SK-N-SH (cell line): ENCODE results near the gene CDCA3. TPM values are rescaled to one million over a fixed set of nuclear protein-coding genes. Genes with fewer than 3 reads are reported as not detected.

ENCODE experiments used
- CTCF ChIA-PET: fragments of 300-600, 350-600 bp; formaldehyde crosslinking; extraction: SDS; loops from one replicate; lab custom pipeline; 2021; lab: Yijun Ruan, JAX
- POLR2A ChIA-PET: fragments of 350-600 bp; sonication (Branson Sonifier 250); formaldehyde crosslinking; extraction: SDS; loops from one replicate; lab custom pipeline; 2020; ENCODE audit warnings: antibody characterized with exemption, inconsistent platforms; lab: Yijun Ruan, JAX
- DNase-seq: peaks from one replicate; pipeline ENCODE4 v3.0.0; 2012
- H2AFZ ChIP-seq: fragments of 200-600 bp; sonication (generic); 2 replicates; pipeline ENCODE4 v1.8.1; 2016; ENCODE audit warnings: antibody characterized with exemption, mild to moderate bottlenecking, low read depth
- H3F3A ChIP-seq: fragments of 200-600 bp; sonication (generic); replicated peaks from 2 replicates; pipeline ENCODE3; 2016; ENCODE audit warnings: antibody characterized with exemption, mild to moderate bottlenecking; ENCODE audit not compliant: insufficient read depth
- H3K27ac ChIP-seq, 2 experiments: fragments of 200-500 bp in 1 of 2; fragments of 200-600 bp in 1 of 2; sonication (Bioruptor generic) in 1 of 2; sonication (generic), shearing (Covaris generic) in 1 of 2; 2 replicates each; pipeline versions ENCODE4 v1.5.1 to v1.6.1; 2014 to 2016; ENCODE audit warnings: low read depth in 2 of 2, inconsistent platforms in 1 of 2, low read length in 1 of 2, mild to moderate bottlenecking in 1 of 2, mixed read lengths in 1 of 2
- H3K27me3 ChIP-seq: fragments of 200-600 bp; sonication (generic), shearing (Covaris generic); 2 replicates; pipeline ENCODE4 v1.6.1; 2016; ENCODE audit warnings: mixed run types; ENCODE audit not compliant: insufficient read depth
- H3K36me3 ChIP-seq, 2 experiments: fragments of 200-500 bp in 1 of 2; fragments of 200-600 bp in 1 of 2; sonication (Bioruptor generic) in 1 of 2; sonication (generic) in 1 of 2; replicated peaks in 1 of 2; 2 replicates each; pipeline versions ENCODE3 to v1.5.1; 2014 to 2016; ENCODE audit warnings: low read length in 1 of 2, mild to moderate bottlenecking in 1 of 2; ENCODE audit not compliant: insufficient read depth in 2 of 2, control insufficient read depth in 1 of 2
- H3K4me1 ChIP-seq, 2 experiments: fragments of 200-500 bp in 1 of 2; fragments of 200-600 bp in 1 of 2; sonication (Bioruptor generic) in 1 of 2; sonication (generic), shearing (Covaris generic) in 1 of 2; 2 replicates each; pipeline versions ENCODE4 v1.5.1 to v1.6.1; 2014 to 2016; ENCODE audit warnings: low read depth in 1 of 2, low read length in 1 of 2, mixed run types in 1 of 2; ENCODE audit not compliant: insufficient read depth in 2 of 2, control insufficient read depth in 1 of 2
- H3K4me2 ChIP-seq: fragments of 200-600 bp; sonication (generic), shearing (Covaris generic); 2 replicates; pipeline ENCODE4 v1.6.1; 2017; ENCODE audit warnings: mixed run types
- H3K4me3 ChIP-seq, 2 experiments: fragments of 200-500 bp in 1 of 2; fragments of 200-600 bp in 1 of 2; sonication (Bioruptor generic) in 1 of 2; sonication (generic), shearing (Covaris generic) in 1 of 2; 2 replicates each; pipeline versions ENCODE4 v1.5.1 to v1.8.1; 2014 to 2016; ENCODE audit warnings: low read depth in 2 of 2, inconsistent platforms in 1 of 2, low read length in 1 of 2, mild to moderate bottlenecking in 1 of 2, mixed read lengths in 1 of 2, moderate library complexity in 1 of 2
- H3K79me2 ChIP-seq: fragments of 200-600 bp; sonication (generic); 2 replicates; pipeline ENCODE4 v1.8.1; 2017; ENCODE audit warnings: mild to moderate bottlenecking; ENCODE audit not compliant: insufficient read depth
- H3K9ac ChIP-seq: fragments of 200-600 bp; sonication (generic); 2 replicates; pipeline ENCODE4 v1.6.1; 2017; ENCODE audit warnings: mixed run types
- H3K9me2 ChIP-seq: fragments of 200-600 bp; sonication (generic); 2 replicates; pipeline ENCODE4 v1.6.1; 2017; ENCODE audit warnings: mixed run types
- H3K9me3 ChIP-seq: fragments of 200-600 bp; sonication (generic); 2 replicates; pipeline ENCODE4 v1.6.1; 2017; ENCODE audit warnings: mixed run types, mild to moderate bottlenecking, moderate library complexity
- H4K20me1 ChIP-seq: fragments of 200-600 bp; sonication (generic); 2 replicates; pipeline ENCODE4 v1.6.1; 2017; ENCODE audit warnings: mild to moderate bottlenecking, mixed run types; ENCODE audit not compliant: insufficient read depth
- ELF1 ChIP-seq: IDR thresholded peaks from 2 replicates; pipeline ENCODE4 v1.4.0; 2012
- EZH2phosphoT487 ChIP-seq: fragments of 200-600 bp; sonication (generic); IDR thresholded peaks from 2 replicates; pipeline ENCODE4 v1.6.1; 2017; ENCODE audit warnings: low read depth, mixed run types, mild to moderate bottlenecking, antibody characterized with exemption, moderate library complexity, borderline replicate concordance
- GABPA ChIP-seq: IDR thresholded peaks from 2 replicates; pipeline ENCODE4 v1.4.0; 2012; ENCODE audit warnings: low read depth, mild to moderate bottlenecking
- MXI1 ChIP-seq: IDR thresholded peaks from 2 replicates; pipeline ENCODE4 v1.6.1; 2012; ENCODE audit warnings: mild to moderate bottlenecking, low read depth, low read length, improper control_type of control experiment
- NFIC ChIP-seq: IDR thresholded peaks from 2 replicates; pipeline ENCODE4 v1.4.0; 2012; ENCODE audit warnings: borderline replicate concordance
- POLR2AphosphoS5 ChIP-seq: IDR thresholded peaks from 2 replicates; pipeline ENCODE4 v1.6.1; 2012; ENCODE audit warnings: low read depth, low read length
- RAD21 ChIP-seq: IDR thresholded peaks from 2 replicates; pipeline ENCODE4 v1.6.1; 2012; ENCODE audit warnings: mild to moderate bottlenecking, low read length
- RFX5 ChIP-seq: IDR thresholded peaks from 2 replicates; pipeline ENCODE4 v1.6.1; 2012; ENCODE audit warnings: mild to moderate bottlenecking, improper control_type of control experiment, low read length
- RXRA ChIP-seq: IDR thresholded peaks from 2 replicates; pipeline ENCODE4 v1.4.0; 2012; ENCODE audit warnings: low read depth, mild to moderate bottlenecking, borderline replicate concordance
- SMC3 ChIP-seq: IDR thresholded peaks from 2 replicates; pipeline ENCODE4 v1.6.1; 2012; ENCODE audit warnings: low read depth, low read length, improper control_type of control experiment
- TCF12 ChIP-seq: IDR thresholded peaks from 2 replicates; pipeline ENCODE4 v1.4.0; 2012
- YY1 ChIP-seq: IDR thresholded peaks from 2 replicates; pipeline ENCODE4 v1.4.0; 2012; ENCODE audit warnings: low read depth, mild to moderate bottlenecking
- WGBS: methylation state at CpG from one replicate; pipeline ENCODE4 v1.1.6; 2017; ENCODE audit warnings: low lambda C conversion rate; 5-methylcytosine and 5-hydroxymethylcytosine counted together
- polyA plus RNA-seq, 3 experiments: library from polyadenylated mRNA; depleted of rRNA; stranded (reverse); fragments of >200 nt; gene quantifications; 2 replicates each; pipeline ENCODE4 v1.2.3, GENCODE V29; 2012
- TF ChIP-seq, protein P1 (sequence below): fragments of 150-350 bp; IDR thresholded peaks from 2 replicates; pipeline ENCODE4 v1.6.1; 2017; ENCODE audit warnings: antibody characterized with exemption, low read length, low read depth, borderline replicate concordance
- TF ChIP-seq, protein P2 (sequence below): IDR thresholded peaks from 2 replicates; pipeline ENCODE4 v1.4.0; 2012; ENCODE audit warnings: low read depth
- TF ChIP-seq, protein P3 (sequence below): IDR thresholded peaks from 2 replicates; pipeline ENCODE4 v1.6.1; 2012; ENCODE audit warnings: mild to moderate bottlenecking, low read depth, low read length, moderate library complexity
- TF ChIP-seq, protein P4 (sequence below): IDR thresholded peaks from 2 replicates; pipeline ENCODE4 v1.4.0; 2012; ENCODE audit warnings: low read depth, borderline replicate concordance

The CDCA3 gene
- polyA plus RNA-seq, 1 of the 3 experiments (the other 2 are of a cell fraction) = 33.0 TPM

DNA sequence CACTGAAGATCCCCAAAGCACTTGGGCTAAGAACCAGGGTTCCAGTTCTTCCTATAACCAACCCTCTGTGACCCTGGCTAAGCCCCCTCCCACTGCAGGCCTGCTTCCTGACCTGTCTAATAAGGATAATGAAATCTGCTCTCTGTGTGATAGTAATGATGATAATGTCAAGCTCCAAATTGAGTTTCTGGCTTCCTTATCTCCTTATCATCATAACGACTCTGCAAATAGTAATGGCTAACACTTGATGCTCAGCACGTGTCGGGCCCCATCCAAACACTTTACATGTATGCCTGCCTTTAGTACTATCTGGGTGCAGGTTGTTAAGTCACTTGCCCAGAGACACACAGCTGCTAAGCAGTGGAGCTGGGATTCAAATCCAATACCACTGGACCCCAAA lies 34.5 kb downstream of the CDCA3 start (continued):
- no peak for TF ChIP-seq TCF12
- TF ChIP-seq NFIC = no peak
- TF ChIP-seq RFX5 = no peak
- peak; percentile 89 for TF ChIP-seq MXI1

DNA sequence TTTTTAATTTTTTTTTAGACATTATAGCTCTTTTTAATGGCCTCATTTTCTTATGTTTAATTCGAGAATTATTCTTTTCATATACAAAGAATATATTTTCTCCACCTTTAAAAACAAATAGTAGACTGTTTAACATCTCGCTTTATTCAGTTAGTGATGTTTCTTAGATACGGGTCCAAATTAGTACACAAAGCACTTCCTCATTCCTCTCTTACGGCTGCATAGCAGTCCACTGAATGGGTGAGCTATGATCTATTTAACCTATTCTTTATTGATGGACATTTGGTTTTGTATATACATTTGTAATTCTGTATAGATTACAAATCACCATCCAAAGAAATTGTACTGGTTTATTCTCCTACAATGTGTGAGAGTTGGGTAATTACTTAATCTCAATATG lies 37.7 kb downstream of the CDCA3 start:
- Histone ChIP-seq H3K4me2 (no peak overlapping the region), H4K20me1 (no peaks in the 10 kb centered on the region), H3K27me3 (no peaks in the 10 kb centered on the region), H3K9ac (no peak overlapping the region), H3K9me3 (no peaks in the 10 kb centered on the region)
- TF ChIP-seq EZH2phosphoT487 (no peak), POLR2AphosphoS5 (no peak), RXRA (no peak), SMC3 (no peak), NFIC (no peak), GABPA (no peak), RAD21 (no peak), ELF1 (no peak), YY1 (no peak)
- TF ChIP-seq, protein P1, sequence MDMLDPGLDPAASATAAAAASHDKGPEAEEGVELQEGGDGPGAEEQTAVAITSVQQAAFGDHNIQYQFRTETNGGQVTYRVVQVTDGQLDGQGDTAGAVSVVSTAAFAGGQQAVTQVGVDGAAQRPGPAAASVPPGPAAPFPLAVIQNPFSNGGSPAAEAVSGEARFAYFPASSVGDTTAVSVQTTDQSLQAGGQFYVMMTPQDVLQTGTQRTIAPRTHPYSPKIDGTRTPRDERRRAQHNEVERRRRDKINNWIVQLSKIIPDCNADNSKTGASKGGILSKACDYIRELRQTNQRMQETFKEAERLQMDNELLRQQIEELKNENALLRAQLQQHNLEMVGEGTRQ = no peak
- TF ChIP-seq, protein P2, sequence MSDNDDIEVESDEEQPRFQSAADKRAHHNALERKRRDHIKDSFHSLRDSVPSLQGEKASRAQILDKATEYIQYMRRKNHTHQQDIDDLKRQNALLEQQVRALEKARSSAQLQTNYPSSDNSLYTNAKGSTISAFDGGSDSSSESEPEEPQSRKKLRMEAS = no peak
- TF ChIP-seq, protein P3, sequence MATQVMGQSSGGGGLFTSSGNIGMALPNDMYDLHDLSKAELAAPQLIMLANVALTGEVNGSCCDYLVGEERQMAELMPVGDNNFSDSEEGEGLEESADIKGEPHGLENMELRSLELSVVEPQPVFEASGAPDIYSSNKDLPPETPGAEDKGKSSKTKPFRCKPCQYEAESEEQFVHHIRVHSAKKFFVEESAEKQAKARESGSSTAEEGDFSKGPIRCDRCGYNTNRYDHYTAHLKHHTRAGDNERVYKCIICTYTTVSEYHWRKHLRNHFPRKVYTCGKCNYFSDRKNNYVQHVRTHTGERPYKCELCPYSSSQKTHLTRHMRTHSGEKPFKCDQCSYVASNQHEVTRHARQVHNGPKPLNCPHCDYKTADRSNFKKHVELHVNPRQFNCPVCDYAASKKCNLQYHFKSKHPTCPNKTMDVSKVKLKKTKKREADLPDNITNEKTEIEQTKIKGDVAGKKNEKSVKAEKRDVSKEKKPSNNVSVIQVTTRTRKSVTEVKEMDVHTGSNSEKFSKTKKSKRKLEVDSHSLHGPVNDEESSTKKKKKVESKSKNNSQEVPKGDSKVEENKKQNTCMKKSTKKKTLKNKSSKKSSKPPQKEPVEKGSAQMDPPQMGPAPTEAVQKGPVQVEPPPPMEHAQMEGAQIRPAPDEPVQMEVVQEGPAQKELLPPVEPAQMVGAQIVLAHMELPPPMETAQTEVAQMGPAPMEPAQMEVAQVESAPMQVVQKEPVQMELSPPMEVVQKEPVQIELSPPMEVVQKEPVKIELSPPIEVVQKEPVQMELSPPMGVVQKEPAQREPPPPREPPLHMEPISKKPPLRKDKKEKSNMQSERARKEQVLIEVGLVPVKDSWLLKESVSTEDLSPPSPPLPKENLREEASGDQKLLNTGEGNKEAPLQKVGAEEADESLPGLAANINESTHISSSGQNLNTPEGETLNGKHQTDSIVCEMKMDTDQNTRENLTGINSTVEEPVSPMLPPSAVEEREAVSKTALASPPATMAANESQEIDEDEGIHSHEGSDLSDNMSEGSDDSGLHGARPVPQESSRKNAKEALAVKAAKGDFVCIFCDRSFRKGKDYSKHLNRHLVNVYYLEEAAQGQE = no peak
- TF ChIP-seq, protein P4, sequence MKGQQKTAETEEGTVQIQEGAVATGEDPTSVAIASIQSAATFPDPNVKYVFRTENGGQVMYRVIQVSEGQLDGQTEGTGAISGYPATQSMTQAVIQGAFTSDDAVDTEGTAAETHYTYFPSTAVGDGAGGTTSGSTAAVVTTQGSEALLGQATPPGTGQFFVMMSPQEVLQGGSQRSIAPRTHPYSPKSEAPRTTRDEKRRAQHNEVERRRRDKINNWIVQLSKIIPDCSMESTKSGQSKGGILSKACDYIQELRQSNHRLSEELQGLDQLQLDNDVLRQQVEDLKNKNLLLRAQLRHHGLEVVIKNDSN = no peak
- TF ChIP-seq, all 33 proteins: peak for 0
- H3K27ac ChIP-seq = no peak overlapping the region
- no peaks in the 10 kb centered on the region for H3K36me3 ChIP-seq
- no peak for DNase-seq
- CTCF ChIA-PET = interaction anchor here (0.7 to 5.3 kb wide), 8 partner anchors 12 to 129 kb away, joined by 3 to 26 read pairs (median 6); partner anchors contain the start of genes MLF2 and PTMS
- H2AFZ ChIP-seq = no peak overlapping the region
- H3F3A ChIP-seq = no peaks in the 10 kb centered on the region
- no peaks in the 10 kb centered on the region for H3K79me2 ChIP-seq
- peaks cover 0 to 27% of the 10 kb centered on the region in 2 experiments; a peak in 1 of 4 replicates for H3K4me1 ChIP-seq
- no peak overlapping the region for H3K4me3 ChIP-seq
- WGBS = 67% methylated on average over 4 of the region's 4 CpGs
- POLR2A ChIA-PET = no interaction called here
- H3K9me2 ChIP-seq = no peaks in the 10 kb centered on the region
